A549 (cell line): ENCODE results near the gene CD2. TPM values are rescaled to one million over a fixed set of nuclear protein-coding genes. Genes with fewer than 3 reads are reported as not detected.

Experiments
- ATAC-seq, 2 experiments: fragments of 200-7000 bp in 1 of 2; fragments of >200 bp in 1 of 2; cut with Nextera tagmentation in 1 of 2; cut with Tn5 transposase in 1 of 2; 3 replicates each; pipeline versions ENCODE4 v1.8.0 to v1.9.1; 2018 to 2020; ENCODE audit warnings: mild to moderate bottlenecking in 1 of 2, moderate library complexity in 1 of 2
- CTCF ChIA-PET: fragments of 300-600 bp; sonication (Branson Sonifier 250); formaldehyde crosslinking; extraction: SDS; loops from one replicate; lab custom pipeline; 2021; ENCODE audit warnings: antibody characterized with exemption, inconsistent platforms; lab: Yijun Ruan, JAX
- POLR2A ChIA-PET: fragments of 350-600 bp; formaldehyde crosslinking; extraction: SDS; loops from one replicate; lab custom pipeline; 2021; ENCODE audit warnings: antibody characterized with exemption, inconsistent platforms; lab: Yijun Ruan, JAX
- DNase-seq, 2 experiments: peaks; one replicate each; pipeline versions ENCODE4 v3.0.0 to v3.0.0-alpha.2; 2011 to 2016; ENCODE audit warnings: low read depth in 1 of 2, low spot score in 1 of 2
- FAIRE-seq: peaks from 2 replicates; lab custom pipeline; 2011; peaks lifted over from hg19 to GRCh38; lab: Jason Lieb, UNC
- H3K27ac ChIP-seq, 2 experiments: fragments of >200 bp; sonication (Bioruptor Twin); formaldehyde crosslinking; 3 replicates each; pipeline ENCODE4 v1.5.1; 2016 to 2017
- H3K4me1 ChIP-seq: fragments of >200 bp; sonication (Bioruptor Twin); formaldehyde crosslinking; 3 replicates; pipeline ENCODE4 v1.6.1; 2016
- H3K4me2 ChIP-seq: fragments of >200 bp; sonication (Bioruptor Twin); formaldehyde crosslinking; 3 replicates; pipeline ENCODE4 v1.6.1; 2016
- H3K4me3 ChIP-seq: fragments of >200 bp; sonication (Bioruptor Twin); formaldehyde crosslinking; 3 replicates; pipeline ENCODE4 v1.5.1; 2016
- H3K9me3 ChIP-seq: fragments of >200 bp; sonication (Bioruptor Twin); formaldehyde crosslinking; 3 replicates; pipeline ENCODE4 v1.6.1; 2016
- ATOH8 ChIP-seq: fragments of 250-450 bp; sonication (Bioruptor Pico); IDR thresholded peaks from 2 replicates; pipeline ENCODE4 v1.5.0; 2020; ENCODE audit warnings: low read depth, mild to moderate bottlenecking, moderate library complexity
- BCL3 ChIP-seq: fragments of >200 bp; sonication (Bioruptor Twin); formaldehyde crosslinking; IDR thresholded peaks from 3 replicates; pipeline ENCODE4 v1.6.1; 2016
- EHF ChIP-seq: fragments of 250-450 bp; sonication (Bioruptor Pico); IDR thresholded peaks from 2 replicates; pipeline ENCODE4 v1.5.0; 2020; ENCODE audit warnings: mild to moderate bottlenecking
- EHMT2 ChIP-seq: fragments of 200-600 bp; sonication (generic); IDR thresholded peaks from 2 replicates; pipeline ENCODE4 v1.6.1; 2016; ENCODE audit warnings: antibody characterized with exemption, low read depth, mild to moderate bottlenecking, moderate library complexity
- FOSL2 ChIP-seq, 2 experiments: fragments of 450-650 bp in 1 of 2; fragments of >200 bp in 1 of 2; sonication (Bioruptor Twin) in 1 of 2; formaldehyde crosslinking; IDR thresholded peaks; 2 replicates each; pipeline versions ENCODE4 v1.5.0 to v1.6.1; 2016 to 2020; ENCODE audit warnings: mild to moderate bottlenecking in 1 of 2, moderate library complexity in 1 of 2
- HDAC2 ChIP-seq: fragments of 200-600 bp; sonication (generic); IDR thresholded peaks from 2 replicates; pipeline ENCODE4 v1.6.1; 2016
- HES2 ChIP-seq: fragments of >200 bp; sonication (Bioruptor Twin); formaldehyde crosslinking; IDR thresholded peaks from 2 replicates; pipeline ENCODE4 v1.6.1; 2016
- HEYL ChIP-seq: fragments of 250-450 bp; sonication (Bioruptor Pico); IDR thresholded peaks from 2 replicates; pipeline ENCODE4 v1.8.0; 2021; ENCODE audit warnings: mild to moderate bottlenecking, moderate library complexity
- HMGXB4 ChIP-seq: fragments of 250-450 bp; sonication (Bioruptor Pico); IDR thresholded peaks from 2 replicates; pipeline ENCODE4 v1.5.0; 2021; ENCODE audit warnings: mild to moderate bottlenecking, moderate library complexity, borderline replicate concordance
- HOXA7 ChIP-seq: fragments of 250-450 bp; sonication (Bioruptor Pico); IDR thresholded peaks from 2 replicates; pipeline ENCODE4 v1.5.0; 2020; ENCODE audit warnings: mild to moderate bottlenecking, moderate library complexity
- HOXB13 ChIP-seq: fragments of 250-450 bp; sonication (Bioruptor Pico); IDR thresholded peaks from 2 replicates; pipeline ENCODE4 v1.5.0; 2020; ENCODE audit warnings: low read depth, mild to moderate bottlenecking, moderate library complexity
- HOXB5 ChIP-seq: fragments of 250-450 bp; sonication (Bioruptor Pico); IDR thresholded peaks from 2 replicates; pipeline ENCODE4 v1.5.0; 2020; ENCODE audit warnings: mild to moderate bottlenecking, moderate library complexity
- JUN ChIP-seq, 2 experiments: fragments of >200 bp; sonication (Bioruptor Twin); formaldehyde crosslinking; IDR thresholded peaks; 2 replicates in 1 of 2; 3 replicates in 1 of 2; pipeline ENCODE4 v1.6.1; 2016 to 2017
- MAZ ChIP-seq: fragments of 150-350 bp; IDR thresholded peaks from 2 replicates; pipeline ENCODE4 v1.6.1; 2014; ENCODE audit warnings: antibody characterized with exemption, low read depth, low read length, borderline replicate concordance
- NPAS2 ChIP-seq: fragments of 250-450 bp; sonication (Bioruptor Pico); IDR thresholded peaks from 2 replicates; pipeline ENCODE4 v1.8.0; 2022; ENCODE audit warnings: mild to moderate bottlenecking, moderate library complexity, borderline replicate concordance
- PBX3 ChIP-seq: IDR thresholded peaks from 2 replicates; pipeline ENCODE4 v1.6.1; 2012
- RAD21 ChIP-seq, 2 experiments: fragments of >200 bp in 1 of 2; sonication (Bioruptor Twin) in 1 of 2; formaldehyde crosslinking in 1 of 2; IDR thresholded peaks in 1 of 2; conservative IDR thresholded peaks in 1 of 2; 2 replicates in 1 of 2; 3 replicates in 1 of 2; pipeline ENCODE4 v1.6.1; 2012 to 2018; ENCODE audit warnings: inconsistent platforms in 1 of 2
- RCOR1 ChIP-seq: fragments of 150-350 bp; IDR thresholded peaks from 2 replicates; pipeline ENCODE4 v1.6.1; 2014; ENCODE audit warnings: antibody characterized with exemption, low read length, low read depth
- REST ChIP-seq: fragments of 200-600 bp; sonication (generic); IDR thresholded peaks from 2 replicates; pipeline ENCODE4 v1.6.1; 2016; ENCODE audit warnings: antibody characterized with exemption, mild to moderate bottlenecking, moderate library complexity
- SREBF2 ChIP-seq: fragments of 450-650 bp; IDR thresholded peaks from 2 replicates; pipeline ENCODE4 v1.6.1; 2014; ENCODE audit warnings: mild to moderate bottlenecking, moderate library complexity
- TFCP2L1 ChIP-seq: fragments of 250-450 bp; sonication (Bioruptor Pico); IDR thresholded peaks from 2 replicates; pipeline ENCODE4 v1.5.0; 2021; ENCODE audit warnings: mild to moderate bottlenecking
- USF2 ChIP-seq: fragments of 450-650 bp; IDR thresholded peaks from 2 replicates; pipeline ENCODE4 v1.6.1; 2014; ENCODE audit warnings: antibody characterized with exemption
- ZC3H11A ChIP-seq: fragments of 450-650 bp; IDR thresholded peaks from 2 replicates; pipeline ENCODE4 v1.6.1; 2014; ENCODE audit warnings: antibody characterized with exemption, mild to moderate bottlenecking
- ZFP36 ChIP-seq: fragments of 450-650 bp; IDR thresholded peaks from 2 replicates; pipeline ENCODE4 v1.6.1; 2014; ENCODE audit warnings: borderline replicate concordance; ENCODE audit not compliant: partially characterized antibody
- WGBS: methylation state at CpG from one replicate; pipeline ENCODE4 v1.1.6; 2017; ENCODE audit errors: missing lambda C conversion rate; 5-methylcytosine and 5-hydroxymethylcytosine counted together
- polyA minus RNA-seq: library from RNA; depleted of rRNA, polyadenylated mRNA; stranded (reverse); fragments of >200 nt; gene quantifications from 2 replicates; pipeline ENCODE4 v1.2.3, GENCODE V29; 2011; rRNA and poly(A)+ RNA removed
- polyA plus RNA-seq, 4 experiments: library from polyadenylated mRNA; depleted of rRNA in 3 of 4; stranded (reverse); fragments of >200 nt; fragmentation: RNase III in 1 of 4; extraction: RNeasy Plus Mini Kit Qiagen cat#74134 plus additional on column Dnase treatment in 1 of 4; gene quantifications; 2 replicates in 3 of 4; 3 replicates in 1 of 4; pipeline ENCODE4 v1.2.3, GENCODE V29; 2011 to 2017

Gene CD2
- polyA plus RNA-seq (2011; rRNA removed) (not detected in 2 replicates), polyA plus RNA-seq (2017; fragmentation: RNase III; extraction: RNeasy Plus Mini Kit Qiagen cat#74134 plus additional on column Dnase treatment) (not detected in 3 replicates), polyA minus RNA-seq (not detected in 2 replicates)
- not detected in 2 replicates for polyA plus RNA-seq (2012; cell fraction: cytosol; rRNA removed)
- polyA plus RNA-seq (2012; cell fraction: nucleus; rRNA removed): not detected in 2 replicates

GRCh38 chr1:116754198-116754977, at the start of gene CD2:
TSS of gene CD2 (plus strand) at chr1:116754430. CDS start at chr1:116754493, 63 bp downstream.
- no peaks in the 10 kb centered on the region for H3K4me1 ChIP-seq
- H3K4me3 ChIP-seq: no peak within 1 kb of the TSS
- H3K9me3 ChIP-seq: no peaks in the 10 kb centered on the region
- CTCF ChIA-PET: interaction anchor here (0.7 to 1.2 kb wide), 2 partner anchors 10 to 20 kb away, joined by 3 read pairs; no protein-coding TSS in a partner anchor
- ATAC-seq: no peak
- no peak for FAIRE-seq
- no peak within 1 kb of the TSS for H3K27ac ChIP-seq
- DNase-seq: no peak
- H3K4me2 ChIP-seq: no peak within 1 kb of the TSS
- POLR2A ChIA-PET: no interaction called here
- TF ChIP-seq EHMT2: no peak
- no peak for TF ChIP-seq HES2
- no peak for TF ChIP-seq ATOH8 (CRISPR knock-in tag)
- TF ChIP-seq PBX3: no peak
- TF ChIP-seq REST: no peak
- TF ChIP-seq RAD21 (conservative IDR thresholded peaks at IDR 0.05 in 1 of 2, IDR thresholded peaks at IDR 0.05 in 1 of 2): no peak
- TF ChIP-seq ZFP36: no peak
- TF ChIP-seq NPAS2 (CRISPR knock-in tag): no peak
- TF ChIP-seq HEYL (CRISPR knock-in tag): no peak
- no peak for TF ChIP-seq HDAC2
- TF ChIP-seq SREBF2: no peak
- TF ChIP-seq HOXA7 (CRISPR knock-in tag): no peak
- no peak for TF ChIP-seq HOXB13 (CRISPR knock-in tag)
- no peak for TF ChIP-seq JUN (IDR thresholded peaks at IDR 0.05)
- TF ChIP-seq EHF (CRISPR knock-in tag): no peak
- TF ChIP-seq TFCP2L1 (CRISPR knock-in tag): no peak
- 52% methylated on average over 7 of the region's 7 CpGs for WGBS

GRCh38 chr1:116706123-116706522, 48.1 kb upstream of the CD2 start:
- no peak for FAIRE-seq
- CTCF ChIA-PET: interaction anchor here (1.1 kb wide), 1 partner anchor 31 kb away, joined by 3 read pairs; no protein-coding TSS in a partner anchor
- H3K27ac ChIP-seq: no peak overlapping the region
- TF ChIP-seq HOXB5 (CRISPR knock-in tag): no peak
- no peak for TF ChIP-seq ZC3H11A
- TF ChIP-seq USF2: no peak
- no peak for TF ChIP-seq ZFP36
- no peak for TF ChIP-seq HMGXB4 (CRISPR knock-in tag)
- TF ChIP-seq RCOR1: no peak
- no peak for TF ChIP-seq BCL3
- TF ChIP-seq HEYL (CRISPR knock-in tag): no peak
- TF ChIP-seq MAZ: no peak
- TF ChIP-seq FOSL2 (IDR thresholded peaks at IDR 0.05): no peak
- TF ChIP-seq FOSL2 (CRISPR knock-in tag; IDR thresholded peaks at IDR 0.05): no peak

More at GRCh38 chr1:116706123-116706522, 48.1 kb upstream of the CD2 start:
- no peak for ATAC-seq
- POLR2A ChIA-PET: no interaction called here
- Histone ChIP-seq H3K4me3 (no peak overlapping the region), H3K4me2 (no peak overlapping the region), H3K4me1 (peaks cover 7% of the 10 kb centered on the region; the same call in 2 of the 3 replicates), H3K9me3 (no peaks in the 10 kb centered on the region)
- 44% methylated on average over 2 of the region's 2 CpGs for WGBS
- no peak for DNase-seq
